Mucosa of rectum (tissue), 2 donors: ENCODE data around the gene POC1A.
A peak's percentile ranks its signal among the peaks of the same experiment; 100 is the strongest.
"Not testable (repeated sequence)": the region's sequence is repeated elsewhere in the genome, so short reads cannot be mapped to it uniquely, and the experiment has no call there.

ENCODE experiments used
- H3K27ac ChIP-seq, 2 donors: one replicate each; pipeline ENCODE4 v1.7.0; 2013; ENCODE audit warnings: inconsistent platforms in 2 of 2, low read depth in 2 of 2, low read length in 2 of 2
- H3K27me3 ChIP-seq, 2 donors: one replicate each; pipeline ENCODE4 v1.7.0; 2013; ENCODE audit warnings: low read length in 2 of 2; ENCODE audit not compliant: control insufficient read depth in 2 of 2, insufficient read depth in 2 of 2
- H3K36me3 ChIP-seq, 2 donors: one replicate each; pipeline ENCODE4 v1.7.0; 2013; ENCODE audit warnings: low read length in 2 of 2; ENCODE audit not compliant: control insufficient read depth in 2 of 2, insufficient read depth in 2 of 2
- H3K4me1 ChIP-seq, 2 donors: one replicate each; pipeline ENCODE4 v1.7.0; 2013; ENCODE audit warnings: low read length in 2 of 2, mild to moderate bottlenecking in 1 of 2; ENCODE audit not compliant: control insufficient read depth in 2 of 2, insufficient read depth in 2 of 2
- H3K4me3 ChIP-seq, 2 donors: one replicate each; pipeline ENCODE4 v1.7.0; 2013; ENCODE audit warnings: low read length in 2 of 2
- H3K9ac ChIP-seq, 2 donors: one replicate each; pipeline ENCODE4 v1.7.0; 2013; ENCODE audit warnings: low read length in 2 of 2, low read depth in 1 of 2, mild to moderate bottlenecking in 1 of 2
- H3K9me3 ChIP-seq, 2 donors: one replicate each; pipeline ENCODE4 v1.7.0; 2013; ENCODE audit warnings: low read length in 2 of 2; ENCODE audit not compliant: control insufficient read depth in 2 of 2
- donor health status: healthy.
- donor health status: Normal muscosa, but diverticular disease.

The POC1A gene

DNA sequence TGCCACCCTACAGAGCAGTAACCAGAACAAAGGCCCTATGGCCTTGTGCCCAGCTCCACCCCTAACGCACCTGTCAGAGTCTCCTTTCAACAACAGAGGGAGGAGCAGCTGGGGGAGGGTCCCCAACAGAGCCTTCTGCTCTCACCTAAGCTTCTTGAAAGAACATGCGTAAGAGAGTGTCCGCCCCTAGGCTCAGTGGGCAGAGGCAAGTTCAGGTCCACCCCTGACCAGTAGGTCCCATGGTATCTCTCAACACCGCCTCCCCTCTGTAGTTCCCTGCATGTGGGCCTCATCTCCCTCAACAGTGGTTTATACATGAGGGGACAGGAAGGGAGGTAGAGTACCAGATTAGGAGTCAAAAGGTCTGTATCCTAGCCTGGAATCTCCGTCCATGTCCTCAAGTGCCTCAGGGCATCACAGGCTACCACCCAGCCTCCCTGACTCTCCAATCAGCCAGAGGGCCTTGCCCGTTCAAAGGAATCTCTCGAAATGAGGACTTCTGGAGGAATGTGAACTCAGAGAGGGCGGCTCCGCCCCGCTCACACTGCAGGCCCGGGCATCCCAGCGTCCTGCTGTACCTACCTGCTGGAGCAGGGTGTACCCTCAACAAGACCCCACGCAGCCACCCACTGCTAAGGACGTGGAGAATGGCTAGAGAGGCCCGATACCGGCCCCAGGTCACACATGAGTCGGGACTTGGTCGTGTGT lies 680 bp downstream of the POC1A start:
- Histone ChIP-seq H3K4me1 (peaks cover 12 to 13% of the 10 kb centered on the region in 2 donors), H3K9me3 (no peaks in the 10 kb centered on the region), H3K27ac (peak overlapping the region; percentile 13 to 87), H3K27me3 (no peaks in the 10 kb centered on the region), H3K36me3 (peaks cover 0 to 4% of the 10 kb centered on the region in 2 donors), H3K9ac (peak overlapping the region; percentile 68 to 86), H3K4me3 (peak overlapping the region; percentile 81 to 84)

DNA sequence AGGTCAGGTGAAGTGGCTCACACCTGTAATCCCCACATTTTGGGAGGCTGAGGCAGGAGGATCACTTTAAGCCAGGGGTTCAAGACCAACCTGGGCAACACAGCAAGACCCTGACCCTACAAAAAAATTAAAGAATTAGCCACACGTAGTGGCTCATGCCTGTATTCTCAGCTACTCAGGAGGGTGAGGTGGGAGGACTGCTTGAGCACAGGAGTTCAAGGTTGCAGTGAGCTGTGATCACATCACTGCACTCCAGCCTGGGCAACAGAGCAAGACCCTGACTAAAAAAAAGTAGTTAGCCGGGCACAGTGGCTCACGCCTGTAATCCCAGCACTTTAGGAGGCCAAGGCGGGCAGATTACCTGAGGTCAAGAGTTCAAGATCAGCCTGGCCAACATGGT lies 2.2 kb downstream of the POC1A start:
- H3K27ac ChIP-seq, H3K27me3 ChIP-seq, H3K9ac ChIP-seq, H3K36me3 ChIP-seq, H3K4me3 ChIP-seq, H3K9me3 ChIP-seq: not testable (repeated sequence)
- peaks cover 12 to 13% of the 10 kb centered on the region in 2 donors for H3K4me1 ChIP-seq

DNA sequence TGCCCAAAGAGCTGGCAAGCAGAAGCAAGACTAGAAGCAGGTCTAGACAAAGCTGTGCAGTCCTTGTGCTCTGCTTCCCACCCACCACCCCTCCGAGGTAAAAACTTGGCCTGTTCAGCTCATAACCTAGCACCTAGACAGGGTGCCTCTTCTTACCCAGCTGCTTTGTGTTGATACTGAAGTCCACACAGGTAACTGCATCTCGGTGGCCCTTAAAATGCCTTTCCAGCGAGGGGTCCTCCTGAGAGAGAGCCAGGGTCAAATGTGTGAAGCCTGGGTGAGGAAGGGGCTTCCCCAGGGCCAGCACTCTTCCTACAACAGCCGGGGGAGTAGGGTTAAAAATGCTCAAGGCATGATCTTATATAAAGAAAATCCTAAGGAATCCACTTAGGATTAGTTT lies 3.4 kb downstream of the POC1A start:
- Histone ChIP-seq H3K36me3 (peaks cover 0 to 12% of the 10 kb centered on the region in 2 donors), H3K9me3 (no peaks in the 10 kb centered on the region), H3K27ac (no peak overlapping the region), H3K4me1 (peaks cover 12 to 13% of the 10 kb centered on the region in 2 donors), H3K4me3 (no peak overlapping the region), H3K9ac (no peak overlapping the region), H3K27me3 (no peaks in the 10 kb centered on the region)

DNA sequence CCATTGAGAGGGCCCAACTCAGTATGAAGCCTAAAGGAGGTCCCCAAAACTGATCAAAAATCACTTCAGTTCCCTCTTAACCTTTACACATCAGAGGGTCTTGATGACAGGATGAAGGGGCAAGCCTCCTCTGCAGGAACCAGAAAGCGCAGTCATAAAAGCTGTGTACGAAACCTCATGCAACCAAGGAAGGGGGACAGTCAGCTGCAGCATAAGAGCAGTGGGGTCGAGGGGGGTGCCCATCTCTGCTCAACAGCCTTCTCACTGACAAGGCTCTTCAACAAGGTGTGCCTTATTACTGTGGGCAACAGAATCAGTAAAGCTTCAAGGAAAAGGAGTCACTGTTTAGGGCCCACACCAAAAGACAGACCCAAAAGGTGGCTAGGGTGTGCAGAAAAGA lies 3.9 kb downstream of the POC1A start:
- peaks cover 12 to 13% of the 10 kb centered on the region in 2 donors for H3K4me1 ChIP-seq
- H3K9ac ChIP-seq, result no peak overlapping the region
- H3K27me3 ChIP-seq, result no peaks in the 10 kb centered on the region
- no peak overlapping the region for H3K4me3 ChIP-seq
- no peaks in the 10 kb centered on the region for H3K9me3 ChIP-seq
- H3K27ac ChIP-seq, result no peak overlapping the region
- peaks cover 0 to 12% of the 10 kb centered on the region in 2 donors for H3K36me3 ChIP-seq

DNA sequence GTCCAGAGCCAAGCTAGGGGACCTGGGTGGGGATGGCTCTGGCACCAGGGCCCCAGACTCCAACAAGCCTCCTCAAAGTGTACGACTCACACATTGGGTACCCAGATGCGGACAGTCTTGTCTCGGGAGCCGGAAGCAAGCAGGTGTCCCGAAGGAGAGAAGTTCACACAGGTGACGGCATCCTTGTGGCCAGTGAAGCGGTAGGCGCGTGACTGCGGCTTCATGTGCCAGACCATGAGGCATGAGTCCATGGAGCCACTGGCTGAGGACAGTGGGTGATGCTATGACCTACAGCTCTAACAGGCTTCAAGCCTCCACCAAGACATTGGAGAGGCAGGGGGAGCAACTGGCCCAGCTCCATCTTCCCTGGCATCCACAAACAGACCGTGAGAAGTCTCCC lies 4.5 kb downstream of the POC1A start:
- no peaks in the 10 kb centered on the region for H3K9me3 ChIP-seq
- H3K27me3 ChIP-seq, result no peaks in the 10 kb centered on the region
- H3K4me3 ChIP-seq, result no peak overlapping the region
- no peak overlapping the region for H3K27ac ChIP-seq
- H3K9ac ChIP-seq, result no peak overlapping the region
- peaks cover 0 to 12% of the 10 kb centered on the region in 2 donors for H3K36me3 ChIP-seq
- peaks cover 8% of the 10 kb centered on the region in 2 donors for H3K4me1 ChIP-seq

DNA sequence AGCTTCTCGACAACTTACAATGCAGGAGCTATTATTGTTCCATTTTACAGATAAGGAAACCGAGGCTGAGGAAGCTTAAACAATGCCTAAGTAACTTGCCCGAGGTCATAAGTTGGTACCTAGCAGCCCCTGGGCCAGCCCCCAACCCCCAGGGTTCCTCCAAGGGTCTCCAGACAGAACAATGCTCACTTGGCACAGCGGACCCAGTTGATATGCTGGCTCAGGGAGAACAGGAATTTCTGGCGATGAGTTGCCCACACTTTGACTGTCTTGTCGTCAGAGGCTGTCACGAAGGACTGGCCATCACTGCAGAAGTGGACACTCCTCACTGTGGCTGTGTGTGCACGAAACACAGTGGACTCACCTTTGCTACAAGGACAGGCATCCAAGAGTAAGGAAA lies 5.2 kb downstream of the POC1A start:
- Histone ChIP-seq H3K4me3 (no peak overlapping the region), H3K4me1 (peaks cover 7 to 11% of the 10 kb centered on the region in 2 donors), H3K36me3 (peaks cover 0 to 12% of the 10 kb centered on the region in 2 donors), H3K27ac (no peak overlapping the region), H3K27me3 (no peaks in the 10 kb centered on the region), H3K9ac (no peak overlapping the region), H3K9me3 (no peaks in the 10 kb centered on the region)

DNA sequence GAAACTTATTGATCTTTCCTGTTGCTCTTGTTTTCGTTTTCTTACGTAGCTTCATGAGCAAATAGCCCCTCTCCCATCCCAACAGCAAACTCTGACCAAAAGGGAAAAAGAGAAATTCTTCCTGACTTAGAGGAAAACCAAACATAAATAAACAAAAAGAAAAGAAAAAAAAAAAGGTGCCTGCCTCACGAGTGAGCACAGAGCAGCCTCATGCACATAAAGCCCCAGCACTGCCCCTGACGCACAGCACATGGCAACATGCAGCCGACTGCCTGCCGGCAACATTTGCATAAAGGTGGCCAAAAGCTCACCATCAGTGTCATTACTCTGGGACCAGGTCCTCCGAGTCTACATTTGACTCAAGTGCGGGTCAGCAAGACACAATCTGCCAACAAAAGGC lies 6.4 kb downstream of the POC1A start:
- Histone ChIP-seq H3K36me3 (peaks cover 0 to 12% of the 10 kb centered on the region in 2 donors), H3K9ac (no peak overlapping the region), H3K4me3 (no peak overlapping the region), H3K27me3 (no peaks in the 10 kb centered on the region), H3K27ac (no peak overlapping the region), H3K4me1 (peaks cover 0 to 5% of the 10 kb centered on the region in 2 donors), H3K9me3 (no peaks in the 10 kb centered on the region)

DNA sequence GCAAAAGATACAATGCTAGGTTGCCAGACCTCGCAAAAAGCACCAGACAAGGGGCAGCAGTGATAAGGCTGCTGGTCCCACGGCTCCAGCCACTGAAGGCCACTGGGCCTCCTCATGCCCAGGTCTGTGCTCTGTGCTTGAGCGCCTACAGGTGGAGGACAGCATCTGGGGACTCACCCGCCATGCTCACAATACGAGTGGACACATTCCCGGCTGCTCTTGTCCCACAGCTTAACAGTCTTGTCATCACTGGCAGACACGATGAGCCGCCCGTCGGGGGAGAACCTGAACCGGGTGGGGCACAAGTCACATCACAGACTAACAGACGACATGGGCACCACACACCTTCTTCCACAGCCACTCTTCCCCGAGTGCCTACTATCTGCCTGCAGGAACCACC lies 7.4 kb downstream of the POC1A start:
- Histone ChIP-seq H3K9me3 (no peaks in the 10 kb centered on the region), H3K4me3 (no peak overlapping the region), H3K36me3 (peaks cover 0 to 12% of the 10 kb centered on the region in 2 donors), H3K4me1 (peaks cover 0 to 5% of the 10 kb centered on the region in 2 donors), H3K27ac (no peak overlapping the region), H3K27me3 (no peaks in the 10 kb centered on the region), H3K9ac (no peak overlapping the region)

DNA sequence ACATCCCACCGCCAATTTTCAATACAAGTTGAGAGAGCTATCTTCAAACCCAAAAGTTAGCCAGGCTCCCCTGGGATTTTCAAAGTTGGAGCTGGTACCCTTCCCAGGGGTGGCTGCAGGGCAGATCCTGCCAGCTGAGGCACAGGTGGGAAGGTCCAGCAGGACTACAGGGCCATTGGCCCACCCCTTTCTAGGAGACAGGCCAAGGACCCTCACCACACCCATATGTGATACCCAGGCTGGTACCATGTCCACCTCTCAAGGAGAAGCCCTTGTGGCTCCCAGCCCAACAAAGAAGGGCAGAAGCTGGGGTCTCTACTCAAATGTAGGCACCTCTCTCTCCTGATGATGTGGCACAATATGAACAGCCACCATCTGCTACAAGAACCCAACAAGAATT lies 8.0 kb downstream of the POC1A start:
- Histone ChIP-seq H3K27me3 (no peaks in the 10 kb centered on the region), H3K9me3 (no peaks in the 10 kb centered on the region), H3K36me3 (peaks cover 0 to 12% of the 10 kb centered on the region in 2 donors), H3K4me1 (peaks cover 0 to 5% of the 10 kb centered on the region in 2 donors), H3K9ac (no peak overlapping the region), H3K4me3 (no peak overlapping the region), H3K27ac (no peak overlapping the region)

DNA sequence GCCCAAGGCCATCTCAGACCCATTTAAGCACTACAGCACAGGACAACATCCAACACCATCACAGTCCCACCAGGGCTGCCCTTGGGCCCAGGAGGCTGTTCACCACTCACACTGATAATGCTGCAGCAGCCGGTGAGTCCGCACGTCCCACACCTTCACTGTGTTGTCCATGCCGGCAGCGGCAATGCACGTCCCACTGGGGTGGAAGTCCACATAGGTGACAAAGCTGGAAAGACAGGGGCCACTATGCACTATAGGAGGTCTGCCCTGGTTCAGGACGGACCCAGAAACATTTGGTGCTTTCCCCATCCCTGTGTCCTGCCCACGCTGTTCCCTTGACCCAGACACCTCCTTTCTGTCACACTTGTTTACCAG lies 8.5 kb downstream of the POC1A start:
- Histone ChIP-seq H3K4me3 (no peak overlapping the region), H3K27ac (no peak overlapping the region), H3K4me1 (peaks cover 0 to 5% of the 10 kb centered on the region in 2 donors), H3K36me3 (peaks cover 0 to 12% of the 10 kb centered on the region in 2 donors), H3K9me3 (no peaks in the 10 kb centered on the region), H3K9ac (no peak overlapping the region), H3K27me3 (no peaks in the 10 kb centered on the region)
